Measurements from ENCODE around the gene TSPEAR. TPM values are rescaled to one million over a fixed set of nuclear protein-coding genes. Genes with fewer than 3 reads are reported as not detected.

TSPEAR gene
- total and polyA plus RNA-seq, 2 donors from 2014 or later = 0.09 to 0.22 TPM

- no peak for TF ChIP-seq CTCF (IDR thresholded peaks at IDR 0.05; ENCODE audit: borderline replicate concordance, extremely low read depth, insufficient read depth)
- H3K4me3 ChIP-seq (ENCODE audit: low read length in 3 of 3) = no peak overlapping the region
These were observed 226.7 kb downstream of the TSPEAR start for GRCh38 chr21:44484498-44485253.

DNA sequence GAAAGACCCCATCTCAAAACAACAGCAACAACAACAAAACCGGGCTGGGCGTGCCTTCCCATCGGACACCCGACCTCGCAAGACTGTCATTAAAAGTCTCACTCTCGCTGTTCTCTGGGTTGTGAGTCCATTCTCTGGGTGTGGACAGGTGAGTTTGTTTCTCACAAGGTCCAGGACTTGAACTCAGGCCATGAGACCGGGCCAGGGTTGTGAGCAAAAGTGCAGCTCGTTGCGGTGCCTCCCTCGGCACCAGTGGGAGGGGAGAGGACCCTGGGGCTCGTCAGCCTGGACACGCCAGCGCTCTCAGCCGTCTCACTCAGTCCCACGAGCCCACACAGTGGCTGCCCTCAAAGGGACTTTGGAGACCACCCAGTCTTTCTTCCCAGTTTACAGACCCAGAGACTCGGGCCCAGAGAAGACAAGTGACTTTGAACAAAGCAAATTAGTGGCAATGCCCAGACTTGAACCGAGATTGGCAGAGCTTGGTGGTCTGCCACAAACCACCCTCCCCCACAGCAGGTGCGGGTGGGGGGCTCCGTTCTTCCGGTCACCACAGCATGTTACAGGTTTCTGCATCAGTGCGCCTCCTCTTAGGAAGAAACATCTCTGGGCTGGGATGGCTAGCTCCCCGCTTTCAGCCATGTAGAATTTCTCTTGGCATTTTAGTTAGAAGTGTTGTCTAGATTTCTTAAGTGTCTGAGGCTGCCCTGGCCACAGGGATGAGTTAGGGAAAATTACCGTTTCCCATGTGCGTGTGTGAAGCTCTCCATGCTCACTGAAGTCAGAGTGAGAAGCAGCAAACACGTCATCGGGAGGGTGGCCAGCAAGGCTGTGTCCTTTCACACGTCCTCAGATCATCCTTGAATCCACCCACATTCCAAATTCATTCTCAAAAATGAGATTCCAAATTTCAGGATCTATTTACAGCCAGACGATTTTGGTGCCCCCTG lies 227.8 kb downstream of the TSPEAR start:
- FAIRE-seq (no peak), DNase-seq (no peak)
- H3K36me3 ChIP-seq (ENCODE audit: control insufficient read depth in 2 of 3, insufficient read depth in 3 of 3, low read length in 3 of 3) = no peaks in the 10 kb centered on the region
- no peaks in the 10 kb centered on the region for H3K4me1 ChIP-seq (ENCODE audit: control insufficient read depth in 2 of 3, insufficient read depth in 2 of 3, low read depth in 1 of 3, low read length in 3 of 3)
- no peak overlapping the region for H3K9ac ChIP-seq (ENCODE audit: low read length in 3 of 3)
- H3K27ac ChIP-seq (ENCODE audit: low read depth in 2 of 2, low read length in 2 of 2) = no peak overlapping the region
- H3K27me3 ChIP-seq (ENCODE audit: control insufficient read depth, insufficient read depth, low read length) = no peaks in the 10 kb centered on the region
- intact Hi-C loops (cut with DNase I) = no loop called here
- no peak overlapping the region for H3K4me3 ChIP-seq (ENCODE audit: low read length in 3 of 3)
- TF ChIP-seq CTCF (IDR thresholded peaks at IDR 0.05; ENCODE audit: borderline replicate concordance, extremely low read depth, insufficient read depth) = no peak
- H3K9me3 ChIP-seq (ENCODE audit: control insufficient read depth in 2 of 3, insufficient read depth in 1 of 3, low read length in 3 of 3) = no peaks in the 10 kb centered on the region

More at GRCh38 chr21:44484498-44485253, 226.7 kb downstream of the TSPEAR start:
- H3K27me3 ChIP-seq (ENCODE audit: control insufficient read depth, insufficient read depth, low read length) = no peaks in the 10 kb centered on the region
- no peaks in the 10 kb centered on the region for H3K4me1 ChIP-seq (ENCODE audit: control insufficient read depth in 2 of 3, insufficient read depth in 2 of 3, low read depth in 1 of 3, low read length in 3 of 3)
- H3K36me3 ChIP-seq (ENCODE audit: control insufficient read depth in 2 of 3, insufficient read depth in 3 of 3, low read length in 3 of 3) = no peaks in the 10 kb centered on the region
- intact Hi-C loops (cut with DNase I) = no loop called here
- no peak overlapping the region for H3K27ac ChIP-seq (ENCODE audit: low read depth in 2 of 2, low read length in 2 of 2)
- no peak overlapping the region for H3K9ac ChIP-seq (ENCODE audit: low read length in 3 of 3)
- FAIRE-seq (no peak), DNase-seq (no peak)
- H3K9me3 ChIP-seq (ENCODE audit: control insufficient read depth in 2 of 3, insufficient read depth in 1 of 3, low read length in 3 of 3) = no peaks in the 10 kb centered on the region

GRCh38 chr21:44482581-44483287 lies 228.6 kb downstream of the TSPEAR start:
- Histone ChIP-seq H3K4me1 (ENCODE audit: control insufficient read depth in 2 of 3, insufficient read depth in 2 of 3, low read depth in 1 of 3, low read length in 3 of 3) (no peaks in the 10 kb centered on the region), H3K4me3 (ENCODE audit: low read length in 3 of 3) (no peak overlapping the region), H3K27me3 (ENCODE audit: control insufficient read depth, insufficient read depth, low read length) (no peaks in the 10 kb centered on the region), H3K36me3 (ENCODE audit: control insufficient read depth in 2 of 3, insufficient read depth in 3 of 3, low read length in 3 of 3) (no peaks in the 10 kb centered on the region), H3K27ac (ENCODE audit: low read depth in 2 of 2, low read length in 2 of 2) (no peak overlapping the region), H3K9ac (ENCODE audit: low read length in 3 of 3) (no peak overlapping the region), H3K9me3 (ENCODE audit: control insufficient read depth in 2 of 3, insufficient read depth in 1 of 3, low read length in 3 of 3) (no peaks in the 10 kb centered on the region)
- TF ChIP-seq CTCF (IDR thresholded peaks at IDR 0.05; ENCODE audit: borderline replicate concordance, extremely low read depth, insufficient read depth) = no peak
- DNase-seq (no peak), FAIRE-seq (no peak)
- intact Hi-C loops (cut with DNase I) = no loop called here

Measured in kidney (tissue), 14 donors.